Keratinocyte (primary cell): ENCODE data around the gene EPOP.

Experiments used
- EZH2 ChIP-seq: IDR thresholded peaks from one replicate; pipeline ENCODE4 v1.6.1; 2012; ENCODE audit warnings: inconsistent platforms, mild to moderate bottlenecking, low read length, moderate library complexity
- TF ChIP-seq, protein P1 (sequence below), 3 experiments: IDR thresholded peaks in 1 of 3; conservative IDR thresholded peaks in 1 of 3; optimal IDR thresholded peaks in 1 of 3; 2 replicates in 2 of 3; 3 replicates in 1 of 3; pipeline versions ENCODE3 to v1.5.1; 2011; ENCODE audit warnings: low read length in 3 of 3, mild to moderate bottlenecking in 3 of 3, moderate library complexity in 2 of 3, control low read depth in 1 of 3, inconsistent platforms in 1 of 3; ENCODE audit not compliant: insufficient read depth in 2 of 3; ENCODE audit errors: extremely low read depth in 1 of 3

GRCh38 chr17:38672788-38673706, 1.7 kb downstream of the EPOP start:
- TF ChIP-seq, protein P1, sequence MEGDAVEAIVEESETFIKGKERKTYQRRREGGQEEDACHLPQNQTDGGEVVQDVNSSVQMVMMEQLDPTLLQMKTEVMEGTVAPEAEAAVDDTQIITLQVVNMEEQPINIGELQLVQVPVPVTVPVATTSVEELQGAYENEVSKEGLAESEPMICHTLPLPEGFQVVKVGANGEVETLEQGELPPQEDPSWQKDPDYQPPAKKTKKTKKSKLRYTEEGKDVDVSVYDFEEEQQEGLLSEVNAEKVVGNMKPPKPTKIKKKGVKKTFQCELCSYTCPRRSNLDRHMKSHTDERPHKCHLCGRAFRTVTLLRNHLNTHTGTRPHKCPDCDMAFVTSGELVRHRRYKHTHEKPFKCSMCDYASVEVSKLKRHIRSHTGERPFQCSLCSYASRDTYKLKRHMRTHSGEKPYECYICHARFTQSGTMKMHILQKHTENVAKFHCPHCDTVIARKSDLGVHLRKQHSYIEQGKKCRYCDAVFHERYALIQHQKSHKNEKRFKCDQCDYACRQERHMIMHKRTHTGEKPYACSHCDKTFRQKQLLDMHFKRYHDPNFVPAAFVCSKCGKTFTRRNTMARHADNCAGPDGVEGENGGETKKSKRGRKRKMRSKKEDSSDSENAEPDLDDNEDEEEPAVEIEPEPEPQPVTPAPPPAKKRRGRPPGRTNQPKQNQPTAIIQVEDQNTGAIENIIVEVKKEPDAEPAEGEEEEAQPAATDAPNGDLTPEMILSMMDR (optimal IDR thresholded peaks at IDR 0.05 in 1 of 3, IDR thresholded peaks at IDR 0.05 in 1 of 3, conservative IDR thresholded peaks at IDR 0.05 in 1 of 3; ENCODE audit: extremely low read depth in 1 of 3, insufficient read depth in 2 of 3, low read length in 3 of 3), result no peak
- no peak for TF ChIP-seq EZH2
